Motor neuron (in vitro differentiated cells): ENCODE results near the gene COL15A1. TPM values are rescaled to one million over a fixed set of nuclear protein-coding genes. Genes with fewer than 3 reads are reported as not detected.
A peak's percentile ranks its signal among the peaks of the same experiment; 100 is the strongest.

Experiments used
- ATAC-seq, 8 experiments: fragments of 200-7000 bp; cut with Tn5 transposase; replicated peaks in 6 of 8; 2 replicates each; pipeline ENCODE4 v1.8.0; 2021; ENCODE audit warnings: mild to moderate bottlenecking in 8 of 8, moderate library complexity in 8 of 8
- H3K27ac ChIP-seq, 2 donors: fragments of 250-450 bp; sonication (Bioruptor Pico); 2 replicates each; pipeline ENCODE4 v1.9.0; 2021; ENCODE audit warnings: antibody characterized with exemption in 2 of 2, mild to moderate bottlenecking in 2 of 2, moderate library complexity in 1 of 2
- H3K4me1 ChIP-seq, 2 donors: fragments of 250-450 bp; sonication (Bioruptor Pico); replicated peaks in 1 of 2; 2 replicates each; pipeline ENCODE4 v1.6.1; 2021; ENCODE audit warnings: antibody characterized with exemption in 2 of 2, mild to moderate bottlenecking in 2 of 2, moderate library complexity in 1 of 2
- H3K4me3 ChIP-seq, 5 donors: fragments of 250-450 bp; sonication (Bioruptor Pico); 2 replicates each; pipeline ENCODE4 v1.9.0; 2021; ENCODE audit warnings: antibody characterized with exemption in 5 of 5, mild to moderate bottlenecking in 5 of 5, moderate library complexity in 4 of 5
- WGBS, 10 experiments: fragments of 450-650 bp; shearing (Covaris generic); methylation state at CpG; one replicate each; pipeline ENCODE4 v1.0.0; 2022; 5-methylcytosine and 5-hydroxymethylcytosine counted together
- in situ Hi-C, 9 experiments: fragments of 400-800 bp; cut with MboI; loops; one replicate each; pipeline ENCODE4 v1.15.0; 2021; ENCODE audit warnings: low sequenced_read_pairs in 9 of 9, low pct_unique_long_range_greater_than_20kb in 2 of 9; ENCODE audit not compliant: unreplicated experiment in 9 of 9
- total RNA-seq, 8 experiments: library from RNA; unstranded; fragments of 300-600 nt; gene quantifications; 2 replicates each; pipeline versions ENCODE4 v1.2.3 to v1.2.4, GENCODE V29; 2022

The COL15A1 gene
- total RNA-seq, 8 experiments from 2014 or later: 0.05 to 46.3 (median 0.35) TPM; not detected in 1

DNA sequence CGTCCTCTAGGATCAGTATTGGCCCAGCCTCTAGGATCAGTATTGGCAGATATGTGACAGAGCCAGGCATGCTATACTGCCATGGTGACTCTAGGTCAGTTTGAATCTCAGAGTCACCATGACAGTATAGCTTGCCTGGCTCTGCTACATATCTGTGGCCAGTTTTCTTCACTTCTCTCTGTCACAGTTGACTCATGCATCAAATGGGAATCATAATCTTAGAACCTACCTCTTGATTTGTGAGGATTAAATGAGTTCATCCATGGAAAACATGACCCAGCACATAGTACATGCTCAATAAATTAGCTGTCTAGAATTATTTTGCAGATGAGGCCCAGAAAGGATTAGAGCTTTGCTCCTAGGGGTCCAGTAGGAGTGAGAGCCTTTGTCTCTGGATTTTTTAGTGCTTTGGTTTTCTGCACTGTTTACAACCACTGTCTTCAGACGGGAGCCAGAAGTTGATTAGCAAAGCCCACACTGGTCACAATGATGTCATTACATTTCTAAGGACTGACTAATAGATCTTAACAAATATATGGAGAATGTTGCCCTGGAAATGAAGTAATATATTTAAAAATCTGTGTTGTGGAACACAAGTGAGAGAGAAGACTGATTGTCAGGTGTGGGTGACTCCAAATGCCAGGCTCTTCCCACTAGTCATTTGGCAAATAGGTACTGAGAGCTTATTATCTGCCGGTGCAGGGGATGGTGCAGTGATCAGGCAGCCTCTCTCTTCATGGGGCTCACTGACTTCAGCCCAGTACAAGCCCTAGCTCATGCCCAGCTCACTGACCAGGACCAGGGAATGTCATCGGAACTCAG lies 76.0 kb downstream of the COL15A1 start:
- Histone ChIP-seq H3K4me1 (peaks cover 0 to 5% of the 10 kb centered on the region in 2 donors), H3K4me3 (no peak overlapping the region), H3K27ac (no peak overlapping the region)
- in situ Hi-C loops: no loop called here
- WGBS, 10 experiments: 0 to 100% (median 81%) methylated on average over 1 to 4 of the region's 4 CpGs; no CpG with 5 or more reads in 1 of the 10 experiments
- ATAC-seq: peak in 3 of 8 experiments; percentile 66 to 96 (median 94)

DNA sequence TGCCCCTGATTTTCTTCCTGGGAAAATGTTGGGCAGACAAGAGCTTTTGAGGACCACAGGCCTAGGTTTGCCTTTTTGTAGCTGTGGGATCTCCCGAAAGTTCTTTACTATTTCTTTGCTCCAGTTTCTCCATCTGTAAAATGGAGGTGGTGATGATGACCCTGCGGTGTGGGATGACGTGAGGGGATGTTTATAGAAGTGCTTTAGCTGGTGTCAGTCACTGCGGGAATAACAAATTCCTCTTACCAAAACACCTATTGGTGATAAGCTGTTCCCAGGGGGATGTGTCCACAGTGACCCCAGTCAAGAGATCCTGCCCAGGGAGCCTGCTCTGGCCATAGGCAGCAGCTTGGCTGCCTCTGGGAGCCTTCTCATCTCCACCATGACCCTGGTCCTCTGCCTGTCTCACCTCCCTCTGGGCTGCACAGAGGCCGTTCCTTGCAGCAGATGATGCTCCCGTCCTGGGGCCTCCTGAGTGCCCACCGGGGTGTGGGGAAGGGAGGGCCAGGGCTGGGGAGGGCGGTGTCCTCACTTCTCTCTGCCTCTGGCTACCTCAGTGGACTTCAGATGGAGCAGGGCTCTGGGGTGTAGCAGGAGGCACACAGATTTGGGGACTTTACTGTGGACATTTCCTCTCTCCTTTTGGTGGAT lies 77.2 kb downstream of the COL15A1 start:
- WGBS, 10 experiments: 76 to 88% (median 80%) methylated on average over 1 to 2 of the region's 8 CpGs; no CpG with 5 or more reads in 5 of the 10 experiments
- no peak overlapping the region for H3K27ac ChIP-seq
- H3K4me3 ChIP-seq: no peak overlapping the region
- H3K4me1 ChIP-seq: peaks cover 0 to 5% of the 10 kb centered on the region in 2 donors
- in situ Hi-C loops: no loop called here
- ATAC-seq: no peak

DNA sequence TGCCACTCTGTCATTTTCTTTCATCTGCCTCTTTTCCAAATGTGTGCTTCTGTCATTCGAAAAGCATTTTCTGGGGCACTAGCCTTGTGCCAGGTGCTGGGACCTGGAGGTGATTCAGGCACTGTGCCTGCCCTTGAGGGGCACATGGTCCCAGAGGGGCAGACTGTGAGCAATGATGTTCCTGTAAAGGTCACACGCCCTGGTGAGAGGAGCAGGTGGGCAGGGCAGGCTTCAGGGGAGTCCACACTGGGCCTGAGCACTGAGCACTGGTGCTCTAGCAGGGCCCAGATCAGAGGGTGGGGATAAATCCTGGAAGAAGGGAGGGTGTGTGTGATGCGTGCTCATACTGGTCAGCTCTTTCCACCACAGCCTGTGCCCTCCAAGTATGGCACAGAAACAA lies 77.8 kb downstream of the COL15A1 start:
- no peak for ATAC-seq
- in situ Hi-C loops: no loop called here
- no peak overlapping the region for H3K27ac ChIP-seq
- no peak overlapping the region for H3K4me3 ChIP-seq
- 20 to 60% (median 46%) methylated on average over 1 to 2 of the region's 3 CpGs; no CpG with 5 or more reads in 6 of the 10 experiments for WGBS, 10 experiments
- H3K4me1 ChIP-seq: peaks cover 0 to 5% of the 10 kb centered on the region in 2 donors

DNA sequence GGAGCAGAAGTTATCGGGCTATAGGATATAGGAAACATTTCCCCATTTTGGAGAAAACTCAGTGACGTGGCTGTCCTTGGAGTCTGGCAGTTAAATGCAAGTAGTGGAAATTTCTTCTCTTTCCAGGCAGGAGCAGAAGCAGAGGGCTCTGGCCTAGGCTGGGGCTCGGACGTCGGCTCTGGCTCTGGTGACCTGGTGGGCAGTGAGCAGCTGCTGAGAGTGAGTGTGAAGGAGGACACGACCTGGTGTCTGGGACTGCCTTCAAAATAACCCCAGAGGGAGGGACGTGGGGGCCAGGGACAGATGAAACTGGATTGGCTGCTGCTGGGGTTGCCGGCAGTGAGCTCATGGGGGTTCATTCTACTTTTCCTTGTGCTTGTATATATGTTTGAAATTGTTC lies 79.5 kb downstream of the COL15A1 start:
- in situ Hi-C loops: no loop called here
- peaks cover 0 to 5% of the 10 kb centered on the region in 2 donors for H3K4me1 ChIP-seq
- H3K4me3 ChIP-seq: no peak overlapping the region
- no peak overlapping the region for H3K27ac ChIP-seq
- WGBS, 10 experiments: 25 to 100% (median 74%) methylated on average over 1 to 4 of the region's 8 CpGs; no CpG with 5 or more reads in 2 of the 10 experiments
- ATAC-seq: no peak

DNA sequence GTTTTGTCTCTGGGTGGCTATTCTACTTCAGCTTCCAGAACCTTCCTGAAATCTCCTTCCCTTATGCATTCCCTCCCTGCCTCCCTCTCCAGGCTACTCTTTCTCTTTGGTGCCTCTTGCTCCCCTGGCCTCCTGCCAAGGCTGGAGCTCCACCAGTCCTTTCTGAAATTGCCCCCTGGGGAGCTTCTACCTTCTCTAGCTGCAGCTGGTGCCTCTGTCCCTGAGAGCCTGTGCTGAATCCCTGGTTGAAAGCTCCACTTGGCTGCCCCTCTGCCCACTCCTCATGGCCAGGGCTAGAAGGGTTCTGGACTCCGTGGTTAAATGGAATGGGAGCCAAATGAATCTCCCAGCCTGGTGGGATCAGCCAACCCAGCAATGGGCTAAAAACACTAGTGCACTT lies 80.1 kb downstream of the COL15A1 start:
- H3K4me3 ChIP-seq: no peak overlapping the region
- peaks cover 0 to 5% of the 10 kb centered on the region in 2 donors for H3K4me1 ChIP-seq
- in situ Hi-C loops: no loop called here
- peak in 2 of 8 experiments; percentile 42 to 77 for ATAC-seq
- no peak overlapping the region for H3K27ac ChIP-seq
- 83 to 88% methylated on average over 1 of the region's 1 CpG; no CpG with 5 or more reads in 8 of the 10 experiments for WGBS, 10 experiments

DNA sequence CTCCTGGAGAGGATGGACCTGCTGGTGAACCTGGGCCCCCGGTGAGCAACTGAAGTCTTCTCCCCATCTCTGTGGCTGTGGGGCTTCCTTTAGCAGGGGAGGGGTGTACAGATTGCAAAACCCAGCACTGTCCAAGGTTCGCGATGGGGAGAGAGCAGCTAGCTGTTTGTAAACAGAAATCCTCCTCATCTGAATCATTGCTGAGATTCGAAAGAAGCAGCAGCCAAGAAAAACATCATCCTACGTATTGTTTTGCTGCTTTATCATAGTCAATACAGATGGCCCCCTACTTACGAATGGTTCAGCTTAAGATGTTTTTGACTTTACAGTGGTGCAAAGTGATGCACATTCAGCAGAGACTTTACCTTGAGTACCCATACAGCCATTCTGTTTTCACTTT lies 81.3 kb downstream of the COL15A1 start:
- in situ Hi-C loops: no loop called here
- WGBS, 10 experiments: 60 to 100% (median 86%) methylated on average over 1 to 6 of the region's 6 CpGs; no CpG with 5 or more reads in 2 of the 10 experiments
- H3K27ac ChIP-seq: no peak overlapping the region
- no peak for ATAC-seq
- H3K4me3 ChIP-seq: no peak overlapping the region
- peaks cover 0 to 5% of the 10 kb centered on the region in 2 donors for H3K4me1 ChIP-seq

DNA sequence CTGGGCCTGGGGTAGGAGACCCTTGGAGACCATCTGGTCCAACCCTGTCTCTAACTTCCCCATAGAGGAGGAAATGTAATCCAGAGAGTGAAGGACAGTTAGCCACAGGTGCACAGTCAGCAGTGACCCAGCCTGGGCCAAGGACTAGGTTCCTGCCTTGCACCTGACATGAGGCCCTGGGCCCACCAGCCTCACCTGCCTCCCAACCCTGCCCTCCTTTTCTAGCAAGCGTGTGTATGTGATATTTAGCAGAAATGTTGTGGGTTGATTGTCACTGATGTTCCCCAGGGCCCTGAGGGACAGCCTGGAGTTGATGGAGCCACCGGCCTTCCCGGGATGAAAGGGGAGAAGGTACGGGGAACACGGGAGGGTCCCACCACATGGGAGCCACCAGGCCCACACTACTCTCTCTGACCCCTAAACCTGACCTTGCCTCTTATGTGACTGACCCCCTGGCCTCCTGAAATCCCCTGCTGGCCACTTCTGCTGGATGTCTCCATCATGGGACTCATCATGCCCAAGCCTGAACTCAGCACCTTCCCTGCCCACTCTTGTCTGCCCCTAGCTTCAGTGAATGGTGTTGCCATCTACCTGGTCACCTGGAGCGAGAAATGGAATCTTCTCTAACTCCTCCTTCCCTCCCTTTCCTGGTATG lies 82.0 kb downstream of the COL15A1 start:
- no peak for ATAC-seq
- in situ Hi-C loops: no loop called here
- no peak overlapping the region for H3K4me3 ChIP-seq
- H3K4me1 ChIP-seq: peaks cover 0 to 5% of the 10 kb centered on the region in 2 donors
- no peak overlapping the region for H3K27ac ChIP-seq
- 83 to 100% (median 93%) methylated on average over 1 to 4 of the region's 6 CpGs; no CpG with 5 or more reads in 4 of the 10 experiments for WGBS, 10 experiments

DNA sequence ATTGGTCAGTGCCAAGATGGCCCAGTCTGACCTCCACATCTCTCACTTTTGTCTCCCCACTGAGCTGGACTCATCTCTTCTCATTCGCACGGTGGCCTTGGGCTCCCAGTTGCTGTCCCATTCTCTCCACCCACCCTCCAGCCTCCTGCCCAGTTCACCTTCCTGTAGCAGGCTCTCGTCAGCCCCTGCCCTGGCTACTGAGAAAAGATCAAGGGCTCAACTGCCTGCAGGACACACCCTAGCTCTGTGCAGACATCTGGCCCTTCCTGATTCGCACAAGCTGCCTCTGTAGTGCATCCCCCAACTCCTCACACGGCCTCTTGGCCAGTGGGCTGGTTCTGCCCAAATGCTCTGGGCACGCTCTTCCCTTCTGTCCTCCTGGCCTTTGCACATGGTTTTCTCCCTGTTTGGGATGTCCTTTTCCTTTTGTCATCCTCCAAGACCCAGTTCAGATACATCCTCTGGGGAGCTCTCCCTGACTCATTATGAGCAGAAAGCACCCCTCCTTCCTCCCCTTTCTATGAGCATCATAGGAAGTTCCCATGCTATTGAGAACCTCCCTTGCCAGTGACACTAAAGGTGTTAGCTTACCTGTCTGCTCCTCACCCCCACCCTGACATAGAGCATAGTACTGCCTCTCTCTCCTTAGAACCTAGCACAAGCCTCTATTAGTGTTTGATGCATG lies 82.7 kb downstream of the COL15A1 start:
- in situ Hi-C loops: no loop called here
- Histone ChIP-seq H3K4me3 (no peak overlapping the region), H3K27ac (no peak overlapping the region), H3K4me1 (peaks cover 0 to 5% of the 10 kb centered on the region in 2 donors)
- ATAC-seq: peak in 2 of 8 experiments; percentile 37 to 49
- WGBS, 10 experiments: 53 to 100% (median 89%) methylated on average over 2 to 5 of the region's 6 CpGs; no CpG with 5 or more reads in 4 of the 10 experiments

DNA sequence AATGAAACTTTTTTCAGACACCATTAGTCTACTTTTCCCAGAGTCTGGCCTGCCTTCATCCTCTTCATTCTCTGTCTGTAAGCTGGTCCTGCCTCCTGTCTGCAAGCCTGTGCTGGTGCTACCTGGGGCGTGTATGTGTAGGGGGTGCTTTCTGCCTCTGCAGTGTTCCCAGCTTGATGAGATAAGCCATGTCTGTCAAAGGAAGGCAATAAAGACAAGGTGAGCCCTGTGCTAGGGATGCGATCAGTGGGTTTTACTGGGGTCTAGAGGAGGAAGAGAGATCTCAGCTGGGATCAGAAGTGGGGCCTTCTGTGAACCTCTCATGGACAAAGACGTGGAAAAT lies 83.2 kb downstream of the COL15A1 start:
- in situ Hi-C loops: no loop called here
- no peak overlapping the region for H3K27ac ChIP-seq
- no peak for ATAC-seq
- no peak overlapping the region for H3K4me3 ChIP-seq
- 60 to 100% (median 80%) methylated on average over 1 to 3 of the region's 3 CpGs; no CpG with 5 or more reads in 3 of the 10 experiments for WGBS, 10 experiments
- peaks cover 0 to 5% of the 10 kb centered on the region in 2 donors for H3K4me1 ChIP-seq

DNA sequence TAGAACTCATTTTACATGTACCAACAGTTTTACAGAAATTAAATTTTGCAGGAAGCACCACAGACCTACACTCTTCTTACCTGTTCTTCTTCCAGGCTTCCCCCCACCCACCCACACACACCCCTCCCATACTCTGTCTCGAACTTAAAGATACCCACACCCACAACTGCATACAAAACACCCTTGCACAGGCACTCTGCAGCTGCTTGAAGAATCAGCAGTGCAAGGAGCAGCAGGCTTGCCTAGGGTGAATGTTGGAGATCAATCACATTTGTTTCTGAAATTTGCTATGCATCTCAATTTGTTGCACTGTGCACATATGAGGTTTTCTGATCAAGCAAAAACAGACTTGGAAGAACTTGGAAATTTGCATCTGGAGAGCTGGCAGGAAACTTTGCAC lies 83.7 kb downstream of the COL15A1 start:
- WGBS, 10 experiments: 50% methylated on average over 1 of the region's 1 CpG; no CpG with 5 or more reads in 9 of the 10 experiments
- no peak overlapping the region for H3K27ac ChIP-seq
- peaks cover 0 to 5% of the 10 kb centered on the region in 2 donors for H3K4me1 ChIP-seq
- peak in 2 of 8 experiments; percentile 19 to 55 for ATAC-seq
- in situ Hi-C loops: no loop called here
- no peak overlapping the region for H3K4me3 ChIP-seq

DNA sequence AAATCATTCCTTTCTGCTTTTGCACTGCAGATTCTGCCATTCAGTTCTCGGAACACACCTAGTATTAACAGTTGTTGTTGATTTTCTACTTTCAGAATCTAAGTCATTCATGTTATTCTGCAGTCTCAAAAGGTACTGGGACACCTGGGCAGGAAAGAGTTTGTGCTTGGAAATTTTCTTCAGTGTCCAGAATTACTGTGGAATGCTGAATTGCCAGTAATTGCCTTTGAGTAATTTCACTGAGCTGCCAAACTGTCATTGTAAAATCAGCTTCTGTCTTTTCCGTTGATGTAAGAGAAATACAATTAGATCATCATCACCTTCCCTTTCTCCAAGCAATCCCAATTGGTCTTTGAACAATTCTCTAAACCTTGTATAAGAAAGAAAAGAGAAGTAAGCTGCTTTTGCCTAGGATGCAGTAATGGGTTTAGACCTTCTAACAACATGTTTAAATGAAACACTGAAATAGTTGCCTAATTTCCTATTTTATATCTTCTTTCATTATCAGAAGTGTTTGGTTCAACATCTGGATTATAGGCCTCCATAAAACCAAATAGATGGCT lies 85.5 kb downstream of the COL15A1 start:
- in situ Hi-C loops: no loop called here
- WGBS, 10 experiments: 43 to 100% (median 78%) methylated on average over 1 to 2 of the region's 2 CpGs; no CpG with 5 or more reads in 3 of the 10 experiments
- H3K4me3 ChIP-seq: no peak overlapping the region
- ATAC-seq: no peak
- no peak overlapping the region for H3K27ac ChIP-seq
- H3K4me1 ChIP-seq: no peaks in the 10 kb centered on the region

DNA sequence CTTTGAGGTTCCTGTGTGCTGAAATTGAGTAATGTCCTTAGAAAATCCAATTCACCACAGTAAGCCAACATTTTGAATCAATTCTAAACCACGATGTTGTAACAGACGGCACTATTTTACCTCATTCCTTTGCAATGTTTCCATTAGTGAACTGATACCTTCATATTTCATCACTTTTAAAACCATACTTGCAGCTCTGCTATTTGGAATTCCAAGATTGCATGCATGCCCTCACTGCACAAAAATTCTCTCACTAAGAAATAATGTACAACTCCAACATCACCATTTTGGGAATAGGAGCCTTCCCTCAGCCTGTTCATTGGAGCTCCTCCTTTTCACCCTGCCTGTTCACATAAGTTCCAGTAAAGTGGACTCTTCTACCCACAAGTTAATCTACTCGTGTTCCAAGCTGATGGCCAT lies 86.4 kb downstream of the COL15A1 start:
- H3K4me3 ChIP-seq: no peak overlapping the region
- peak in 2 of 8 experiments; percentile 40 to 58 for ATAC-seq
- 4 to 84% (median 72%) methylated on average over 1 to 3 of the region's 3 CpGs for WGBS, 10 experiments
- in situ Hi-C loops: no loop called here
- H3K4me1 ChIP-seq: no peaks in the 10 kb centered on the region
- H3K27ac ChIP-seq: no peak overlapping the region
